ENCODE data around the gene ZNF292. TPM values are rescaled to one million over a fixed set of nuclear protein-coding genes. Genes with fewer than 3 reads are reported as not detected.

Gene ZNF292
- total and polyA plus RNA-seq, 2 experiments from 2014 or later: 20.9 to 38.3 TPM

DNA sequence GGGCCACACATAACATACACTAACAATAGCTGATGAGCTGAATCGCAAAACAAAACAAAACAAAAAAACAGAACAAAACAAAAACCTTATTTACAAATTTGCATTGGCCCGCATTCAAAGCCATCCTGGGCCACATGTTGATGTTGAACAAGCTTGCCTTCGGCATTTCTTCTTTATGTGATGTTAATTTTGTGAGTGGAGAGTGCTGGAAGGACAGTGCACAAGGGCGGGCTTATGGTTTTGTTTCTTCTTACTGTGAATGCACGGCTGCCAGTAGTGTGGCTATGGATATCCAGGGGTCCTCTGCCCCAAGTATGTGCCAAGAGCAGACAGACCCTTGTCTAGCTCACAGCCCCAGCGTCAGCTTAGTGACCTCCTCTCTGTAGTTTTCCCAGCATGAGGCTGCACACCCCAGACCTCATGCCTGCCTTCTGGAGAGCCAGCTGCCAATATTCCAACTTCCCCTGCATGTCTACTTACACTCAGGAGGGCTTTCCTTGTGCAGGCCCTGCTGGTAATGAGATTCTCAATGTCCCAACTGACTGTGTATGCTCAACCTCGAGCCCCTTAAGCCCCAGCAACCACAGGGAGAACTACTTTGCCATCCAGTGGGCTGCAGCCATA lies 24.9 kb downstream of the ZNF292 start:
- no peaks in the 10 kb centered on the region for H3K9me2 ChIP-seq (replicated peaks; ENCODE audit: insufficient read depth)
- no peak for DNase-seq (ENCODE audit: low spot score)
- H3K4me3 ChIP-seq: no peak overlapping the region
- H3K79me2 ChIP-seq: peaks cover 100% of the 10 kb centered on the region
- H3K9me3 ChIP-seq (ENCODE audit: low read depth): no peaks in the 10 kb centered on the region
- H3K36me3 ChIP-seq (replicated peaks; ENCODE audit: insufficient read depth, low read depth): no peaks in the 10 kb centered on the region
- no peak overlapping the region for H3K27ac ChIP-seq
- 89% methylated on average over 7 of the region's 7 CpGs for WGBS (ENCODE audit: low lambda C conversion rate, missing lambda C conversion rate)
- no peaks in the 10 kb centered on the region for H3K27me3 ChIP-seq
- no peak overlapping the region for H2AFZ ChIP-seq
- peaks cover 98% of the 10 kb centered on the region for H4K20me1 ChIP-seq (ENCODE audit: insufficient read depth, poor library complexity, severe bottlenecking)
- H3K4me1 ChIP-seq (ENCODE audit: insufficient read depth): no peaks in the 10 kb centered on the region
- no peak for TF ChIP-seq EZH2phosphoT487 (IDR thresholded peaks at IDR 0.05; ENCODE audit: low read depth, severe bottlenecking, unreplicated experiment)
- H3K4me2 ChIP-seq: no peak overlapping the region

DNA sequence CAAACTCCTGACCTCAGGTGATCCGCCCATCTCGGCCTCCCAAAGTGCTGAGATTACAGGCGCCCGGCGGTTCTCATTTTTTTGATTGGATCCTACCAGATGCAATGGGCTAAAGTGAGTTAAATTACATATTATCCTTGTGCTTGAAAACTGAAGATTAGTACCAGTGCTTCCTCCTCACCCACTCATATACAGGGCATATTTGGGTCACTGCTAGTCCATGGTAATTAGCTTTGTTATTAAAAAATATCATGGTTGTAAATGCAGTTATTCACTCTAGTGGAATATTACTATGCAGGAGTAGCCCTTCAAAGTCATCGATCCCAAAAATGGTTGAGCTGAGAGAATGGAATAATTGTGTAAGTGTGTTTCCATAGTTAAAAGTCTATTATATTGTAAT lies 26.5 kb downstream of the ZNF292 start:
- peaks cover 100% of the 10 kb centered on the region for H3K79me2 ChIP-seq
- DNase-seq (ENCODE audit: low spot score): no peak

DNA sequence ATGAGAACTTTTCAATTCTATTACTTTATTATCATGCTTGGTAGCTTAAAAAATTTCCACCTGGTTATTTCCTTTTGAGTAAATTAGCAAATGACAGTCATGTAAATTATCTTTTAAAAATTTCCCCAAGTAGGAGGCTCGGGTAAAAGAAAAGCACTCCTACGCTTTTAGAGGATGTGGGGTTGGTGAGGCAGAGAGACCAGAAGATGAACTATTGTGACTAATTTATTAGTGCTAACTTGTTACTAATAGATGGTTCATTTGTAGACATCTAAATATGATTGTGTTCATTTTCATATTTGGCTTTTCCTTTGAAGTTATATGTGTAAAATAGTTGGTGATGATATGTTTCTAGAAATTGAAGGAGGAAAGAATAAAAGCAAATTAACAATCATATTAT lies 27.0 kb downstream of the ZNF292 start:
- Histone ChIP-seq H3K79me2 (peaks cover 100% of the 10 kb centered on the region), H3K27ac (no peak overlapping the region), H3K9me3 (ENCODE audit: low read depth) (no peaks in the 10 kb centered on the region), H3K27me3 (no peaks in the 10 kb centered on the region), H3K4me1 (ENCODE audit: insufficient read depth) (no peaks in the 10 kb centered on the region), H2AFZ (no peak overlapping the region), H3K36me3 (replicated peaks; ENCODE audit: insufficient read depth, low read depth) (no peaks in the 10 kb centered on the region), H3K4me3 (no peak overlapping the region), H3K9me2 (replicated peaks; ENCODE audit: insufficient read depth) (no peaks in the 10 kb centered on the region), H4K20me1 (ENCODE audit: insufficient read depth, poor library complexity, severe bottlenecking) (peaks cover 98% of the 10 kb centered on the region), H3K4me2 (no peak overlapping the region)
- 98% methylated on average over 2 of the region's 2 CpGs for WGBS (ENCODE audit: low lambda C conversion rate, missing lambda C conversion rate)
- no peak for TF ChIP-seq EZH2phosphoT487 (IDR thresholded peaks at IDR 0.05; ENCODE audit: low read depth, severe bottlenecking, unreplicated experiment)
- TF ChIP-seq EZH2 (IDR thresholded peaks at IDR 0.05; ENCODE audit: borderline replicate concordance): no peak
- TF ChIP-seq, protein P1, sequence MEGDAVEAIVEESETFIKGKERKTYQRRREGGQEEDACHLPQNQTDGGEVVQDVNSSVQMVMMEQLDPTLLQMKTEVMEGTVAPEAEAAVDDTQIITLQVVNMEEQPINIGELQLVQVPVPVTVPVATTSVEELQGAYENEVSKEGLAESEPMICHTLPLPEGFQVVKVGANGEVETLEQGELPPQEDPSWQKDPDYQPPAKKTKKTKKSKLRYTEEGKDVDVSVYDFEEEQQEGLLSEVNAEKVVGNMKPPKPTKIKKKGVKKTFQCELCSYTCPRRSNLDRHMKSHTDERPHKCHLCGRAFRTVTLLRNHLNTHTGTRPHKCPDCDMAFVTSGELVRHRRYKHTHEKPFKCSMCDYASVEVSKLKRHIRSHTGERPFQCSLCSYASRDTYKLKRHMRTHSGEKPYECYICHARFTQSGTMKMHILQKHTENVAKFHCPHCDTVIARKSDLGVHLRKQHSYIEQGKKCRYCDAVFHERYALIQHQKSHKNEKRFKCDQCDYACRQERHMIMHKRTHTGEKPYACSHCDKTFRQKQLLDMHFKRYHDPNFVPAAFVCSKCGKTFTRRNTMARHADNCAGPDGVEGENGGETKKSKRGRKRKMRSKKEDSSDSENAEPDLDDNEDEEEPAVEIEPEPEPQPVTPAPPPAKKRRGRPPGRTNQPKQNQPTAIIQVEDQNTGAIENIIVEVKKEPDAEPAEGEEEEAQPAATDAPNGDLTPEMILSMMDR (IDR thresholded peaks at IDR 0.05; ENCODE audit: poor library complexity): no peak
- DNase-seq (ENCODE audit: low spot score): no peak

More for the DNA sequence above, 26.5 kb downstream of the ZNF292 start:
- Histone ChIP-seq H3K4me1 (ENCODE audit: insufficient read depth) (no peaks in the 10 kb centered on the region), H4K20me1 (ENCODE audit: insufficient read depth, poor library complexity, severe bottlenecking) (peaks cover 98% of the 10 kb centered on the region), H3K9me2 (replicated peaks; ENCODE audit: insufficient read depth) (no peaks in the 10 kb centered on the region), H3K4me2 (no peak overlapping the region), H3K27ac (no peak overlapping the region), H3K36me3 (replicated peaks; ENCODE audit: insufficient read depth, low read depth) (no peaks in the 10 kb centered on the region), H3K4me3 (no peak overlapping the region), H2AFZ (no peak overlapping the region), H3K9me3 (ENCODE audit: low read depth) (no peaks in the 10 kb centered on the region), H3K27me3 (no peaks in the 10 kb centered on the region)
- TF ChIP-seq EZH2 (IDR thresholded peaks at IDR 0.05; ENCODE audit: borderline replicate concordance) (no peak), EZH2phosphoT487 (IDR thresholded peaks at IDR 0.05; ENCODE audit: low read depth, severe bottlenecking, unreplicated experiment) (no peak)
- TF ChIP-seq, protein P1 (IDR thresholded peaks at IDR 0.05; ENCODE audit: poor library complexity): no peak
- WGBS (ENCODE audit: low lambda C conversion rate, missing lambda C conversion rate): 97% methylated on average over 6 of the region's 6 CpGs

DNA sequence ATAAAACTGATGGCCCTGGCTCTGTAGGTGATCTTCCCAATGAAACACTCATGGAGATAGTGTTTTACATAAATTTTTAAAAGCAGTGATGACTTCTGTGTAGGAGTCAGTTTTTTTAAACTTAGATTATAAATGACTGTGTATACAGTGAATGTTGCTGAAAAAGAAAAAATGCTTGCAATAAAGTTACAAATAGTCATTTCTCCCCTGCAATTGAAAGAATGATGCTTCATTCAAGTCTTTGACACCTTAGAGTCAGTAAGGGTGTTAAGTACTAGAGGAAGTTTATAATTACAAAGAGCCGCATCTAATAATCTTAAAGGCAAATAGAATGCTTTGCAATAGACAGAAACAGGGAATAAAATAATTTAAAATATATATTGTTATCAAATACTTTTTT lies 27.6 kb downstream of the ZNF292 start:
- H3K4me1 ChIP-seq (ENCODE audit: insufficient read depth): no peaks in the 10 kb centered on the region
- no peaks in the 10 kb centered on the region for H3K9me2 ChIP-seq (replicated peaks; ENCODE audit: insufficient read depth)
- no peak overlapping the region for H3K27ac ChIP-seq
- no peak overlapping the region for H2AFZ ChIP-seq
- H3K79me2 ChIP-seq: peaks cover 100% of the 10 kb centered on the region
- H3K4me3 ChIP-seq: no peak overlapping the region
- H3K4me2 ChIP-seq: no peak overlapping the region
- no peak for DNase-seq (ENCODE audit: low spot score)
- WGBS (ENCODE audit: low lambda C conversion rate, missing lambda C conversion rate): 100% methylated on average over 1 of the region's 1 CpG
- TF ChIP-seq, protein P1 (IDR thresholded peaks at IDR 0.05; ENCODE audit: poor library complexity): no peak
- TF ChIP-seq EZH2 (IDR thresholded peaks at IDR 0.05; ENCODE audit: borderline replicate concordance) (no peak), EZH2phosphoT487 (IDR thresholded peaks at IDR 0.05; ENCODE audit: low read depth, severe bottlenecking, unreplicated experiment) (no peak)
- H3K9me3 ChIP-seq (ENCODE audit: low read depth): no peaks in the 10 kb centered on the region
- peaks cover 96% of the 10 kb centered on the region for H4K20me1 ChIP-seq (ENCODE audit: insufficient read depth, poor library complexity, severe bottlenecking)
- H3K36me3 ChIP-seq (replicated peaks; ENCODE audit: insufficient read depth, low read depth): no peaks in the 10 kb centered on the region
- H3K27me3 ChIP-seq: no peaks in the 10 kb centered on the region
